ENCODE data around the gene CDK6.

Gene CDK6

DNA sequence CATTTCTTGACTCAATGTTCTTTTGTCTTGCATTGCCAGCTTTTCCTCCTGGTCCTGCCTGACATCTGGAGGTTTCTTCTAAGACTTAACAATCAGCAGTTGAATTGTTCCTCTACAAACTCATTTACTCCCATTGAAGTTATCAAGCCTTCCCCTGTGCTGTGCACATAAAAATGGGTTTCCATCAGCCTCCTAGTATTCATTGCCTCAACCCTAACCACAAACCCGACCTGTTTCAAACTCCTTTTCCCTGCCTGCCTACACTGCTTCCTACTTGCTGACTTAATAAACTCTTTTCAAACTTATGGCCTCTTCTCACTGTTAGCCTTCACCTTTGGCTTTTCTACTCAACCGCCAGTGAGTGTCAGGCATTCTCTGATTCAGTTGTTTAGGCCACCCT lies 9.4 kb upstream of the CDK6 start:
- no peak for DNase-seq (ENCODE audit: low read depth)

DNA sequence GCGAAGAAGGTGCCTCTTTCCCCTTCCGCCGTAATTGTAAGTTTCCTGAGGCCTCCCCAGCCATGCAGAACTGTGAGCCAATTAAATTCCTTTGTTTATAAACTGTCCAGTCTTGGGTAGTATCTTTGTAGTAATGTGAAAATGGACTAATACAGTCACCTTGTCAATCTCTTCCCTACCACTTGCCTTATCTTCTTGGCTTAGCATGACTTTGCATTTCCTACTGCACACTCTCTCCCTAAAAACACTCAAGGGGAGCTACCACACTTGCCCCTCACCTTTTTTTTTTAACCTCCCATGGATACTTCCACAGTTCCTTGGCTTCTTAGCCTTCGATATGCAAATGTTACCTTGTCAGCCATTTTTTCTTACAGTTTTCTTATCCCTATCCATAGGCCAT lies 7.4 kb upstream of the CDK6 start:
- DNase-seq (ENCODE audit: low read depth), result no peak

- DNase-seq (ENCODE audit: low read depth), result no peak
These were observed 6.8 kb upstream of the CDK6 start for GRCh38 chr7:92843034-92843760.

DNA sequence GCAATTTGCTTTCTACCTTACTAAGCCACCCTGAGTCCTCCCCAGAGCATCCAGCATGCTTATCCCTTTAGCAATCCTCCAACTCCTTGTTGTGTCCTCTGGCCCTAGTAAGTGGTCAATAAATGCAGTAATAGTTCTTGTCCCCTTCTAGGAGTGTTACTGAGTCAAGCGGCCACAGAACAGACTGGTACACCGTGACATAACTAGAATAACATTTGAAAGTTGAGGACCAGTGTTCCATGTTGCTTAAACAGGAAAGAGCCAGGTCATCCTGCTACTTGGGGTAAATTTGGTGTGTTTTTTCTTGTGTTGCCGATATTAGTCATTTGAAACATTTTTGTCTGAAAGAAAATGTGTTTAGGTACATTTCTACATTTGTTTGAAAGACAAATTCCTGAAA lies 4.8 kb upstream of the CDK6 start:
- no peak for DNase-seq (ENCODE audit: low read depth)

GRCh38 chr7:92840316-92840715 lies 3.9 kb upstream of the CDK6 start:
- DNase-seq (ENCODE audit: low read depth), result no peak

- no peak for DNase-seq (ENCODE audit: low read depth)
These were observed 3.5 kb upstream of the CDK6 start for GRCh38 chr7:92839901-92840300.

GRCh38 chr7:92838934-92839333 lies 2.6 kb upstream of the CDK6 start:
- DNase-seq (ENCODE audit: low read depth), result no peak

DNA sequence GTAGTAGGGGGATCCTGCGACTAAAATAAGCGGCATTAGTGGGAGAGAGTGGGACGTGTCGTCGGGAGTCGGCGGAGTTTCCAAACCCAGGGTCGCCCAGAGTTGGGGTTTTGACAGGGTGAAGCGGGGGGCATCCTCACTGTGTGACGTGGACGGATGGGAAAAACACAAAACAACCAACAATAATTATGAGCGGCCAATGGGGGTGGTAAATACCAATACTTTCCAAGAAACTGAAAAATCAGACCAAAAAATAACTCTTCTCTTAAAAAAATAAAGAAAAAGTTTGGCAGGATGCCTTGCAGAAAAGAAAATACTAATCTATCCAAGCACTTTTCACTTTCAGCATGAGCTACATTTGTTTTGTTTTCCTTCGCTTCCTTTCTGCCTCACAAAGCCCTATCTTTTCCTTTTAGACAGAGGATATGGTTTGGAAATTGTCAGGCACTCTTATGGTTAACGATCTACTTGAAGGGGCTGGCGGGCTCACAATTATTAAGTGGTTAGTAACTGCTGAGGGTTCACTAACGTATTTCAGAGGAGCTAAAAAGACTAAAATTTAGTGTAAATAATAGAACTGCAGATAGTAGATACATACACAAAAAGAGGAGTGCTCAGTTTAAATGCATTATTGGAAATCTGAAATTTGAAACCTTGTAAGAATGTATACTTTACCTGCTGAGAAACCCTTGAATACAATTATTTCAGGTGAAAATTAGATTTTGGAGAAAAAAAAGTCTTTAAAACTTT lies 802 bp upstream of the CDK6 start:
- DNase-seq (ENCODE audit: low read depth), result no peak

DNA sequence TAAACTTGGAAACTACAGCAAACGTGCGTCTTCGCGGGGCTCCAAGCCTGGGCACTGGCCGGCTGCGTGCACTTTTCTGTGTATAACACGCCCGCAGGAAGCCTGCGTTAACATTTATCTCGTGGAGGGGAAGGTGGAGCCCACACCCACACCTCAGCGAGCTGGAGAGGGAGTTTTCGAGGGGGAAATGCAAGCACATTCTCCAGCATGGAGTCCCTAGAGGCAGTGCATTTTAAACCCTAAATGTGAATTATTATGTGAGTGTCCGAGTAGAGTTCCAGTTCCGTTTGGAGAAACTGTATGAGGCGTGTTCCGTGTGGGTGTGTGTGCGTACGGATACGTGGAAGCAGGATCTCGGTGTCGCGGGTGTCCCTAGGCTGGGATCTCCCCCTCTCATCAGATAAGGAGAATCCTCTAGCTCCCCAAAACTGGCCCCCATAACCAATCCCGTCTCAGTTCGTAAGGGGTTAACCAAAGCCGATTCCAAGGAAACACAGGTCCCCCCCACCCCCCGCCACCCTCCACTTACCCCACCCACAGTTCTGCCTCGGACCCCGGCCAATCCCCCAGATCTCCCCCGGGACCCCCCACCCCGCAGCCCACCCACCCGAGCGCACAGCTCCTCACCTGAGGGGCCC lies 403 bp downstream of the CDK6 start:
- peak; percentile 48 for DNase-seq (ENCODE audit: low read depth)

DNA sequence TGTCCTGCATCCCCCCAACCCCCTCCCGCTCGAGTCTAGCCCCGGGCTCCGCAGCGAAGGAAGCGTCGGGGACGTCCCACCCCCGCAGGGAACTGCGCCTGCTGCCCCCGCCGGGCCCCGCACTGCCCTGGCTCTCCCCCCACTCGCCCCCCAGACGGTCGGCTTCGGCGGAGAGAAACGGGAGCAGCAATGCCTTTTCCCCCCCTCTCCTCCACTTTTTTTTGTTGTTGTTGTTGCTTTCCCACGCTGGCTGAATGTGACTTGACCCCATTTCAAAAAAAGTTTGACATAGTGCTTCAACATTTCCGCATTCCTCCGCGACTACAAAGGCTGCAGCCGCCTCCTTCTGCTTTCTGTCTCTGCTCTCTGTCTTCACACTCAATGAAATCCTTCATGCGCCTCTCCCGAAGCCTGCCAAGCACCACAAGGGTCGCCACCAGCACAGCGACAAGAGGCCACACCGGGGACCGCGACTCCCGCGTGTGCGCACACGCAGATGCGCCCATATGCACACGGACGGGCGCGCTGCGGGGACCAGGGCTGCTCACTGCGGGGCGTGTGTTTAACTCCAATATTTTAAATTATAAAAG lies 1.0 kb downstream of the CDK6 start:
- peak; percentile 33 for DNase-seq (ENCODE audit: low read depth)

- no peak for DNase-seq (ENCODE audit: low read depth)
These were observed 1.7 kb downstream of the CDK6 start for GRCh38 chr7:92834507-92835260.

DNA sequence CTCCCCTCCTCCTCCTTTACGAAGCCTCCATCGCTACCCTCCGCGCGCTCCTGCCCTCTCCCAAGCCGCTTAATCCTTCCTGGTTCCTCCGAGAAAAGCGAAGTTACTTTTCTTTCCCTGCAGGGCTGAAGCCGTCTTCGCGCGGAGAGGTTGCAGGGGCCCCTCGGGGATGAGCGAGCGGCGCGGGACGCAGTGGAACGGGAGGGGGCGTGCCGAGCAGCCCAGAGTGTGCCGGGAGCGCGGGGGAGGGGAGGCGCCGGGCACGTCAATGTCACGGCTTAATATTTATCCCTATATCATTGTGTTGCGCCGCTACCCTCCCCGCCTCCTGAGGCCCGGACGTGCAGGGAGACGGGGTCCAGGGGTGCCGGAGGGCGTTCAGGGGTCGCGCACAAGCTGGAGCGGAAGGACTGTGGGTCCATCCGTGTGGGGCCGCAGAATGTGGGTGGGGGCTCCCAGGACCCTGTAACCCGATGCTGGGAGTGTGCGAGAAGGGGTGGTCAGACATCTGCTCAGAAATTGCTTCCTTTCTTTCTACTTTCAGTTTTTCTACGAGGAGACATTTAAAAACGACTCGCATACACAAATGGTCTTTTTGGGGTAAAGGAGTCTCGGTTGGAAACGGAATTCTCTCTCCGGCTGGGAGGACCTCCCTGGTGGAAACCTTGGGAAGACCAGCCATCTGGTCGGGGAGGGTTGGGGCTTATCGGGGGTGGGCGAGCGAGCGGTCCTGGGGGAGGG lies 2.4 kb downstream of the CDK6 start:
- peak; percentile 75 for DNase-seq (ENCODE audit: low read depth)

DNA sequence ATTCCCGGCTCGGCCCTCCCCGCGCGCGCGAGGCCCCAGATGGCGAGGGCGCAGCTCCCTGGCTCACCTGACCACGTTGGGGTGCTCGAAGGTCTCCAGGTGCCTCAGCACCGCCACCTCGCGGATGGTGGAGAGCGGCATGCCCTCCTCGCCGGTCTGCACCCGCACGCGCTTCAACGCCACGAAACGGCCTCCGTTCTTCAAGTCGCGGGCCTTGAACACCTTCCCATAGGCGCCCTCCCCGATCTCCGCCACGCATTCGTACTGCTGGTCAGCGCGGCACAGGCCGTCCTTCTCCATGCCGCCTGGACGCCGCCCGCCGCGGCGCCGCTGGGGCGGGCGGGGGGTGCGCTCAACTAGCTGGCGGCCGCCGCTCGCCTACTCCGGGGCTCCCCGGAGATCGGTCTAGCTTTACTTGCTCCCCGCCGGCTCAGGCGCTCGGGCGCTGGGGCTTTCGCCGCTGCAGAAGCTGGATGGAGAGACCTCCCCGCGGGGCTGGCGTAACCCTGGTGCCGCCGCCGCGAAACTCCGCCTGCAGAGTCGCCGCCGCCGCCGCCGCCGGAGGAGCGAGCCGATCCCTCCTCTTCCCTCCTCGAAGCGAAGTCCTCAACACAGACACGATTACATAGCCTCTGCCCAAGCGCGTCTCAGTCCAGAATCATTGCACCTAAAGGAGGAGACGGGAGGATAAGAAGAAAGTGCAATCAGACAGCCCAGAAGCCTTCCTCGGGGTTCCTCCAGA lies 3.2 kb downstream of the CDK6 start:
- peak; percentile 86 for DNase-seq (ENCODE audit: low read depth)

- DNase-seq (ENCODE audit: low read depth), result no peak
These were observed 3.8 kb downstream of the CDK6 start for GRCh38 chr7:92832534-92833023.

- DNase-seq (ENCODE audit: low read depth), result no peak
These were observed 4.4 kb downstream of the CDK6 start for GRCh38 chr7:92831716-92832533.

DNA sequence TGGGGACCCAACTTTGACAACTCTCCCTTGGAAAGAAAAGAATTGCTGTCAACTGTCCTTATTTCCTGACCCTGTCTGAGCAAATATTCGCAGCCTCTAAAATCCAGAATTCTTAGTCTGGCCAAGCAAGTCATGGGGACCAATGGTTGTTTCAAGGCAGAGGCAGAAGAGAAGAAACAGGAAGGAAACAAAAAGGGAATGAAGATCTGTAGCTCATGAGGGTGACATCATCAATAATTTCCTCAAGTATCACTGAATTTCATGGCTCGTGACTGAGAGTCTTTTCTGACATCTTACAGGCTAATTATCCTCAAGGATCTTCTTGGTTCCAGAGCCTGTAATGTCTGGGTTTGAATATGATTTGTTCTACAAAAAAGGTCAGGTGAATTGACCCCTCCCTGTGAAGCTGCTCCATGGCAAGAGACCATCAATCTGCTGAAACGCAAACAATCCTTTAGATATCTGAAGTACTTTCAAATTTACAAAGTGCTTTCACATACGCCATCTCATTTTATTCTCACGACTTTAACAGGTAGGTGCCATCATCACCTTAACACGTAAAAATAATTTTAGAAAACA lies 5.8 kb downstream of the CDK6 start:
- DNase-seq (ENCODE audit: low read depth), result no peak

DNA sequence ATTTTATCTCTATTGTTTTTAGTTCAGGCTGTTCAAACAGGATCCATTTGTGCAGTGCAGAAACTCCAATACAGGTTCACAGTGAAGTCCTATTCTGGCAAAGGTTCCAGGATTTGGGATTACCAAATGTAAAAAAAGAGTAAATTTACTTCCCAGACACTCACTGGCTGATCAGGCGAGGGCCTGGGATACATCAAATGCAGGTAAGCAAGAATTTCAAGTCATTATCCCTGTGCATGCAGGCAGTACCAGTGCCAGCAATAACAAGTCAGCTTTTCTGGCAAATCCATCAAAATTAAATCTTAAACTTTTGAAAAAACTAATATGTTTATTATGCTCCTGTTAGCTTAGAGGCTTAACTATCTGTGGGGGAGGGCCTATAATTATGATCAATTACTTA lies 6.3 kb downstream of the CDK6 start:
- no peak for DNase-seq (ENCODE audit: low read depth)

GRCh38 chr7:92827464-92828120 lies 8.8 kb downstream of the CDK6 start:
- no peak for DNase-seq (ENCODE audit: low read depth)

Data from stimulated activated CD4-positive, alpha-beta T cell treated with anti-CD3 and anti-CD28 coated beads, Interleukin-2, amount 100 ng/mL, for 4 hours (primary cell).